PC-9 (cell line): Measurements from ENCODE around the gene TNFAIP6. TPM values are rescaled to one million over a fixed set of nuclear protein-coding genes. Genes with fewer than 3 reads are reported as not detected.

Experiments
- BruUV-seq: library from RNA; stranded (reverse); fragments of 400-500 nt; replicated peaks from 2 replicates; lab custom pipeline; 2021; lab: Mats Ljungman, UMichigan
- CTCF ChIA-PET: fragments of 300-600 bp; sonication (Branson Sonifier 250); formaldehyde crosslinking; loops from one replicate; lab custom pipeline; 2022; ENCODE audit warnings: antibody characterized with exemption; lab: Charles Lee
- POLR2A ChIA-PET: fragments of 300-600 bp; sonication (Branson Sonifier 250); formaldehyde crosslinking; loops from one replicate; lab custom pipeline; 2022; ENCODE audit warnings: antibody characterized with exemption; ENCODE audit not compliant: unreplicated experiment; lab: Charles Lee
- DNase-seq, 2 experiments: peaks; one replicate each; pipeline versions ENCODE4 v3.0.0 to v3.0.0-alpha.2; 2015 to 2022; ENCODE audit warnings: mixed read lengths in 1 of 2
- H2AFZ ChIP-seq: fragments of 200-600 bp; sonication (generic); 2 replicates; pipeline ENCODE4 v1.8.1; 2017; ENCODE audit warnings: antibody characterized with exemption
- H3F3A ChIP-seq: fragments of 200-600 bp; sonication (generic); 2 replicates; pipeline ENCODE4 v1.8.1; 2017; ENCODE audit warnings: antibody characterized with exemption, mild to moderate bottlenecking, low read depth; ENCODE audit not compliant: insufficient read depth
- H3K27ac ChIP-seq: fragments of 200-600 bp; sonication (generic); 2 replicates; pipeline ENCODE4 v1.6.1; 2016; ENCODE audit warnings: mixed run types
- H3K27me3 ChIP-seq: fragments of 200-600 bp; sonication (generic); 2 replicates; pipeline ENCODE4 v1.6.1; 2016; ENCODE audit warnings: low read depth, mixed run types; ENCODE audit not compliant: insufficient read depth
- H3K36me3 ChIP-seq: fragments of 200-600 bp; sonication (generic); 2 replicates; pipeline ENCODE4 v1.6.1; 2016; ENCODE audit warnings: low read depth, mixed run types
- H3K4me1 ChIP-seq: fragments of 200-600 bp; sonication (generic); replicated peaks from 2 replicates; pipeline ENCODE4 v1.6.1; 2016; ENCODE audit warnings: mixed run types; ENCODE audit not compliant: insufficient read depth
- H3K4me2 ChIP-seq: fragments of 200-600 bp; sonication (generic); 2 replicates; pipeline ENCODE4 v1.6.1; 2017; ENCODE audit warnings: mixed run types
- H3K4me3 ChIP-seq: fragments of 200-600 bp; sonication (generic); 2 replicates; pipeline ENCODE4 v1.6.1; 2016; ENCODE audit warnings: mixed run types
- H3K79me2 ChIP-seq: fragments of 200-600 bp; sonication (generic); 2 replicates; pipeline ENCODE4 v1.6.1; 2017; ENCODE audit warnings: low read depth, mixed run types
- H3K9me2 ChIP-seq: fragments of 200-600 bp; sonication (generic); 2 replicates; pipeline ENCODE4 v1.8.1; 2017; ENCODE audit warnings: mild to moderate bottlenecking; ENCODE audit not compliant: insufficient read depth
- H3K9me3 ChIP-seq: fragments of 200-600 bp; sonication (generic); 2 replicates; pipeline ENCODE4 v1.8.1; 2016; ENCODE audit warnings: low read depth; ENCODE audit not compliant: insufficient read depth
- H4K20me1 ChIP-seq: fragments of 200-600 bp; sonication (generic); 2 replicates; pipeline ENCODE4 v1.8.1; 2017; ENCODE audit not compliant: insufficient read depth
- EZH2 ChIP-seq: fragments of 200-600 bp; sonication (generic); IDR thresholded peaks from 2 replicates; pipeline ENCODE4 v1.8.0; 2017; ENCODE audit warnings: antibody characterized with exemption, low read depth
- intact Hi-C: fragments of 100-400 bp; cut with micrococcal nuclease; formaldehyde crosslinking; loops from one replicate; pipeline ENCODE4 v1.10.0; 2022; ENCODE audit not compliant: unreplicated experiment
- total RNA-seq: library from RNA; stranded (reverse); gene quantifications from 2 replicates; pipeline ENCODE4 v1.2.3, GENCODE V29; 2021
- TF ChIP-seq, protein P1 (sequence below): fragments of 200-600 bp; sonication (generic); conservative IDR thresholded peaks from 2 replicates; pipeline ENCODE4 v1.6.1; 2017; ENCODE audit warnings: mixed run types, antibody characterized with exemption, mild to moderate bottlenecking, moderate library complexity

TNFAIP6 gene
- total RNA-seq, 1 experiment from 2014 or later, result not detected

DNA sequence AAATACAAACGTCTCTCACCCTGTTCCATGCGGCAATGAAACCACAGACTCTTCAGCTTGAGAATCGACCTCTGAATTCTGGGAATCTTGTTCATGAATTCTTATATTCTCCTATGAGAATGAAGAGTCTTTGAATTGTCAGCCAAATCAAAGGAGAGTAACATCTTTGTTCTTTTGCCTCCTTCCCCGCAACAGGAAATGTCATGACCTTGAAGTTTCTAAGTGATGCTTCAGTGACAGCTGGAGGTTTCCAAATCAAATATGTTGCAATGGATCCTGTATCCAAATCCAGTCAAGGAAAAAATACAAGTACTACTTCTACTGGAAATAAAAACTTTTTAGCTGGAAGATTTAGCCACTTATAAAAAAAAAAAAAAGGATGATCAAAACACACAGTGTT is 21.8 kb downstream of the TNFAIP6 start:
- H3F3A ChIP-seq, result no peaks in the 10 kb centered on the region
- H3K4me3 ChIP-seq, result no peak overlapping the region
- no peak overlapping the region for H3K4me2 ChIP-seq
- H4K20me1 ChIP-seq, result no peaks in the 10 kb centered on the region
- H3K79me2 ChIP-seq, result no peaks in the 10 kb centered on the region
- CTCF ChIA-PET, result no interaction called here
- no TSS peak for BruUV-seq
- H3K4me1 ChIP-seq, result no peaks in the 10 kb centered on the region
- POLR2A ChIA-PET, result no interaction called here
- no peak for DNase-seq
- no peaks in the 10 kb centered on the region for H3K27me3 ChIP-seq
- no peak for TF ChIP-seq EZH2
- TF ChIP-seq, protein P1, sequence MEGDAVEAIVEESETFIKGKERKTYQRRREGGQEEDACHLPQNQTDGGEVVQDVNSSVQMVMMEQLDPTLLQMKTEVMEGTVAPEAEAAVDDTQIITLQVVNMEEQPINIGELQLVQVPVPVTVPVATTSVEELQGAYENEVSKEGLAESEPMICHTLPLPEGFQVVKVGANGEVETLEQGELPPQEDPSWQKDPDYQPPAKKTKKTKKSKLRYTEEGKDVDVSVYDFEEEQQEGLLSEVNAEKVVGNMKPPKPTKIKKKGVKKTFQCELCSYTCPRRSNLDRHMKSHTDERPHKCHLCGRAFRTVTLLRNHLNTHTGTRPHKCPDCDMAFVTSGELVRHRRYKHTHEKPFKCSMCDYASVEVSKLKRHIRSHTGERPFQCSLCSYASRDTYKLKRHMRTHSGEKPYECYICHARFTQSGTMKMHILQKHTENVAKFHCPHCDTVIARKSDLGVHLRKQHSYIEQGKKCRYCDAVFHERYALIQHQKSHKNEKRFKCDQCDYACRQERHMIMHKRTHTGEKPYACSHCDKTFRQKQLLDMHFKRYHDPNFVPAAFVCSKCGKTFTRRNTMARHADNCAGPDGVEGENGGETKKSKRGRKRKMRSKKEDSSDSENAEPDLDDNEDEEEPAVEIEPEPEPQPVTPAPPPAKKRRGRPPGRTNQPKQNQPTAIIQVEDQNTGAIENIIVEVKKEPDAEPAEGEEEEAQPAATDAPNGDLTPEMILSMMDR, result no peak
- H3K36me3 ChIP-seq, result no peaks in the 10 kb centered on the region
- intact Hi-C loops, result no loop called here
- H2AFZ ChIP-seq, result no peak overlapping the region
- no peaks in the 10 kb centered on the region for H3K9me2 ChIP-seq
- no peaks in the 10 kb centered on the region for H3K9me3 ChIP-seq
- no peak overlapping the region for H3K27ac ChIP-seq

- ChIA-PET CTCF (interaction anchor here (0.8 kb wide), 1 partner anchor 21 kb away, joined by 3 read pairs; no protein-coding TSS in a partner anchor), POLR2A (no interaction called here)
- no TSS peak for BruUV-seq
- H3K4me1 ChIP-seq, result no peaks in the 10 kb centered on the region
- H3K27me3 ChIP-seq, result no peaks in the 10 kb centered on the region
- DNase-seq, result no peak
- TF ChIP-seq EZH2, result no peak
- TF ChIP-seq, protein P1, result no peak
- intact Hi-C loops, result no loop called here
- no peak overlapping the region for H3K27ac ChIP-seq
- no peaks in the 10 kb centered on the region for H3K36me3 ChIP-seq
- no peaks in the 10 kb centered on the region for H3F3A ChIP-seq
- H3K4me3 ChIP-seq, result no peak overlapping the region
- H3K9me2 ChIP-seq, result no peaks in the 10 kb centered on the region
- no peak overlapping the region for H2AFZ ChIP-seq
- H3K9me3 ChIP-seq, result no peaks in the 10 kb centered on the region
- H4K20me1 ChIP-seq, result no peaks in the 10 kb centered on the region
- no peaks in the 10 kb centered on the region for H3K79me2 ChIP-seq
- no peak overlapping the region for H3K4me2 ChIP-seq
Measured at GRCh38 chr2:151380580-151381235, 23.3 kb downstream of the TNFAIP6 start.

- Histone ChIP-seq H3F3A (no peaks in the 10 kb centered on the region), H3K27ac (no peak overlapping the region), H3K9me3 (no peaks in the 10 kb centered on the region), H3K36me3 (no peaks in the 10 kb centered on the region), H3K9me2 (no peaks in the 10 kb centered on the region), H3K27me3 (no peaks in the 10 kb centered on the region), H3K4me2 (no peak overlapping the region), H3K79me2 (no peaks in the 10 kb centered on the region), H3K4me1 (no peaks in the 10 kb centered on the region), H4K20me1 (no peaks in the 10 kb centered on the region), H2AFZ (no peak overlapping the region), H3K4me3 (no peak overlapping the region)
- intact Hi-C loops, result no loop called here
- ChIA-PET POLR2A (no interaction called here), CTCF (interaction anchor here (0.8 kb wide), 1 partner anchor 20 kb away, joined by 3 read pairs; no protein-coding TSS in a partner anchor)
- BruUV-seq, result no TSS peak
- TF ChIP-seq, protein P1, result no peak
- TF ChIP-seq EZH2, result no peak
- DNase-seq, result no peak
Measured at GRCh38 chr2:151381266-151381665, 23.9 kb downstream of the TNFAIP6 start.
